RPMI7951 (cell line): ENCODE measurements around the gene MON2. TPM values are rescaled to one million over a fixed set of nuclear protein-coding genes. Genes with fewer than 3 reads are reported as not detected.

Experiments used
- total RNA-seq: library from RNA; depleted of rRNA; stranded (reverse); fragments of >200 nt; shearing (Covaris generic); gene quantifications from 2 replicates; pipeline ENCODE4 v1.2.3, GENCODE V29; 2014; rRNA removed

MON2 gene
- total RNA-seq, 1 experiment from 2014 or later: 17.3 TPM

Other genes starting within 250 kb of the MON2 start
- 19.2 and 40.0 TPM in 2 replicates for gene USP15, start 206.4 kb upstream of the MON2 start, total RNA-seq